Large intestine (tissue), 3 donors: ENCODE data around the gene RNF40. TPM values are rescaled to one million over a fixed set of nuclear protein-coding genes. Genes with fewer than 3 reads are reported as not detected.

ENCODE experiments used
- DNase-seq, 2 donors: peaks; one replicate each; pipeline versions ENCODE4 v3.0.0 to v3.0.0-alpha.2; 2013
- H3K27ac ChIP-seq: one replicate; pipeline ENCODE4 v1.5.1; 2013; ENCODE audit warnings: low read length
- H3K27me3 ChIP-seq: 2 replicates; pipeline ENCODE4 v1.6.1; 2013; ENCODE audit warnings: low read length; ENCODE audit not compliant: control insufficient read depth, insufficient read depth
- H3K36me3 ChIP-seq: 2 replicates; pipeline ENCODE4 v1.6.1; 2013; ENCODE audit warnings: low read length; ENCODE audit not compliant: control insufficient read depth, insufficient read depth
- H3K4me1 ChIP-seq: one replicate; pipeline ENCODE4 v1.6.1; 2013; ENCODE audit warnings: low read length; ENCODE audit not compliant: control insufficient read depth, insufficient read depth
- H3K4me3 ChIP-seq: one replicate; pipeline ENCODE4 v1.5.1; 2013; ENCODE audit warnings: low read length
- H3K9me3 ChIP-seq: one replicate; pipeline ENCODE4 v1.6.1; 2013; ENCODE audit warnings: mild to moderate bottlenecking, low read depth, low read length, moderate library complexity; ENCODE audit not compliant: control insufficient read depth
- WGBS: methylation state at CpG from one replicate; pipeline ENCODE4 v1.1.5; 2013; ENCODE audit warnings: low lambda C conversion rate; ENCODE audit not compliant: insufficient coverage; 5-methylcytosine and 5-hydroxymethylcytosine counted together
- polyA plus RNA-seq: library from polyadenylated mRNA; unstranded; fragments of 120-200 nt; gene quantifications from one replicate; pipeline ENCODE4 v1.2.1, GENCODE V29; 2013

RNF40 gene
- polyA plus RNA-seq, 1 donor = 84.5 TPM

DNA sequence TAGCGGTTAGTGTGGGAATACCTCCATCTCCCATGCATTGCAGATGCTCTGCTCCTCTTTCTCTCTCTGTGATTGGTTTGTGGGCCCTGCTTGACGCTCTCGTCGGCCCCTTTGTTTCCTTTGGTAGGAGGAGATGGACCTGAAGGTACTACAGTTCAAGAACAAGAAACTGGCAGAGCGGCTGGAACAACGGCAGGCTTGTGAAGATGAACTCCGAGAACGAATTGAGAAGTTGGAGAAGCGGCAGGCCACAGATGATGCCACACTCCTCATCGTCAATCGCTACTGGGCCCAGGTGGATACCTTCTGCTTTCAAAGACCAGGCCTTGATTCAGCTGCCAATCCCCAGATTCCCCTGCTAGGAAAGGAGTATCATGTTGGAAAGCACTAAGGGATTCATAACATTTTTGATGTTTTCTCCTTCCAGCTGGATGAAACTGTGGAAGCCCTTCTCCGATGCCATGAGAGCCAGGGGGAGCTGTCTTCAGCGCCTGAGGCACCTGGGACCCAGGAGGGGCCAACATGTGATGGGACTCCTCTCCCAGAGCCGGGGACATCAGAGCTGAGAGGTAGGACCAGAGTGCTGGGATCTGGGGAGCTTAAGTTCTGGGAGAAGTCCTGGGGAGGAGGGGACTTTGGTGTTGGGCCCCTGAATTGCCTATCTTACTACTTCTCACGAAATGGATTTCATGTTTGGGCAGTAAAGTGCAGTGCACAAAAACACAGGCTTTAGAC, 1.0 kb downstream of the RNF40 start:
- H3K27ac ChIP-seq = no peak overlapping the region
- H3K4me1 ChIP-seq = peaks cover 13% of the 10 kb centered on the region
- H3K27me3 ChIP-seq = no peaks in the 10 kb centered on the region
- no CpG with 5 or more reads among the region's 15 CpGs for WGBS
- peaks cover 55% of the 10 kb centered on the region for H3K36me3 ChIP-seq
- no peaks in the 10 kb centered on the region for H3K9me3 ChIP-seq
- peak overlapping the region; percentile 98 for H3K4me3 ChIP-seq
- DNase-seq = no peak

DNA sequence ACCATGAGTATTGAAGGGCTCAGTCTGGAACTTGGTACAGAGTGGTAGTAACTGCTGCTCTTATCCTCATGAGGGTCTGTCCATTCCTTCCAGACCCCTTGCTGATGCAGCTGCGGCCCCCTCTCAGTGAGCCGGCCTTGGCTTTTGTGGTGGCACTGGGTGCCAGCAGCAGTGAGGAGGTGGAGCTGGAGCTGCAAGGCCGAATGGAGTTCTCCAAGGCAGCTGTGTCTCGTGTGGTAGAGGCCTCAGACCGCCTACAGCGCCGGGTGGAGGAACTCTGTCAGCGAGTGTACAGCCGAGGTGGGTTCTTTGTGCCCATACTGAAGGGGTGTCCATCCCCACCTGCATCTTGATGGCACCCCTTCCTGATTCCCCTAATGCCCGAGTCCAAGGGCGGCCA, 2.0 kb downstream of the RNF40 start:
- DNase-seq = no peak
- H3K4me3 ChIP-seq = no peak overlapping the region
- H3K27ac ChIP-seq = no peak overlapping the region
- H3K9me3 ChIP-seq = no peaks in the 10 kb centered on the region
- WGBS = no CpG with 5 or more reads among the region's 11 CpGs
- H3K36me3 ChIP-seq = peaks cover 61% of the 10 kb centered on the region
- H3K27me3 ChIP-seq = no peaks in the 10 kb centered on the region
- peaks cover 13% of the 10 kb centered on the region for H3K4me1 ChIP-seq

GRCh38 chr16:30764816-30765465, 2.8 kb downstream of the RNF40 start:
- Histone ChIP-seq H3K4me1 (peaks cover 13% of the 10 kb centered on the region), H3K27ac (no peak overlapping the region), H3K9me3 (no peaks in the 10 kb centered on the region), H3K4me3 (no peak overlapping the region), H3K36me3 (peaks cover 69% of the 10 kb centered on the region), H3K27me3 (no peaks in the 10 kb centered on the region)
- no CpG with 5 or more reads among the region's 12 CpGs for WGBS
- no peak for DNase-seq

DNA sequence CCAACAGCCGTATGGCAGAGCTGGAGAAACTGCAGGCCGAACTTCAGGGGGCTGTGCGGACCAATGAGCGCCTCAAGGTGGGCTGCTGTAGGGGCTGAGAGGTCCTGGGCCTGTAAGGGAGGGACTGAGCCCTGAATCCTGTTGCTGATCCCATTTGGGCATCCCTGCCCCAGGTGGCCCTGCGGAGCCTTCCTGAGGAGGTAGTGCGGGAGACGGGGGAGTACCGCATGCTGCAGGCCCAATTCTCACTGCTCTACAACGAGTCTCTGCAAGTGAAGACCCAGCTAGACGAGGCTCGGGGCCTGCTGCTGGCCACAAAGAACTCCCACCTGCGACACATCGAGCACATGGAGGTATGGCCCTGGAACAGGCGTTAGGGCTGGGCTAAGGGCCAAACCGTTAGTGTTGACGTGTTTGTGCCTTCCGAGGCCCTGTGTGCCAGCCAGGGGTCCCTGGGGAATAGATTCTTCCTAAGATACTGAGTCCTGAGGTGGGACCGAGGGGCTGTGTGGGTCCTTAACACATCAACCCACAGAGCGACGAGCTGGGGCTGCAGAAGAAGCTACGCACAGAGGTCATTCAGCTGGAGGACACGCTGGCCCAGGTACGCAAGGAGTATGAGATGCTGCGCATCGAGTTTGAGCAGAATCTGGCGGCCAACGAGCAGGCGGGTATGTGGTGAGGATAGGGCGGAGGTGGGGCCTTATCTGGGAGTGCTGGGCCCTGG, 4.2 kb downstream of the RNF40 start:
- no peaks in the 10 kb centered on the region for H3K9me3 ChIP-seq
- no CpG with 5 or more reads among the region's 29 CpGs for WGBS
- H3K27me3 ChIP-seq = no peaks in the 10 kb centered on the region
- peaks cover 81% of the 10 kb centered on the region for H3K36me3 ChIP-seq
- no peak overlapping the region for H3K4me3 ChIP-seq
- peaks cover 9% of the 10 kb centered on the region for H3K4me1 ChIP-seq
- H3K27ac ChIP-seq = no peak overlapping the region
- DNase-seq = no peak

- H3K36me3 ChIP-seq = peaks cover 87% of the 10 kb centered on the region
- WGBS = 100% methylated on average over 1 of the region's 4 CpGs
These were observed 4.8 kb downstream of the RNF40 start for GRCh38 chr16:30766933-30767284.

GRCh38 chr16:30767767-30768465, 5.8 kb downstream of the RNF40 start:
- Histone ChIP-seq H3K36me3 (peaks cover 94% of the 10 kb centered on the region), H3K4me1 (peaks cover 6% of the 10 kb centered on the region), H3K9me3 (no peaks in the 10 kb centered on the region), H3K27ac (no peak overlapping the region), H3K27me3 (no peaks in the 10 kb centered on the region), H3K4me3 (no peak overlapping the region)
- no CpG with 5 or more reads among the region's 18 CpGs for whole genome bisulfite sequencing
- DNase-seq = no peak

More at GRCh38 chr16:30766933-30767284, 4.8 kb downstream of the RNF40 start:
- Histone ChIP-seq H3K27me3 (no peaks in the 10 kb centered on the region), H3K4me1 (peaks cover 9% of the 10 kb centered on the region), H3K9me3 (no peaks in the 10 kb centered on the region), H3K4me3 (no peak overlapping the region), H3K27ac (no peak overlapping the region)
- no peak for DNase-seq

DNA sequence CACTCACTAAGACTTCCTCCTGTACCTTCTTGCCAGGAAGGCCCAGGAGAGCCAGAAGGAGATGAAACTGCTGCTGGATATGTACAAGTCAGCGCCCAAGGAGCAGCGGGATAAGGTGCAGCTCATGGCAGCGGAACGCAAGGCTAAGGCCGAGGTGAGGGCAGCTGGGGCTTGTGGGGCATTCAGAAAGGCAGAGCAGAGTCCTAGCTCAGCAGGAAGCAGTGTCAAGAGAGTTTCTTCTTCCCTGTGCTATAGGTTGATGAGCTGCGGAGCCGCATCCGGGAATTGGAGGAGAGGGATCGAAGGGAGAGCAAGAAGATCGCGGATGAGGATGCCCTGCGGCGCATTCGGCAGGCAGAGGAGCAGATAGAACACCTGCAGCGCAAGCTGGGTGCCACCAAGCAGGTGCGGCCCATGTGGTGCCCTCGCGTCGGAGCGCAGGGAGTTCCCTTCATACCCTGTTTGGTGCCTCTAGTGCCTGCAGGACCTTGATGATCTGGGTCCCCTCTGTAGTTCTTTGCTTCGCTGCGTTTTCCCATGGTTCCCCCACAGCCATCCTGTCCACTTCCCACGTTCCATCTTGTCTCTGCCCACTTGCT, 6.6 kb downstream of the RNF40 start:
- Histone ChIP-seq H3K4me3 (no peak overlapping the region), H3K4me1 (no peaks in the 10 kb centered on the region), H3K9me3 (no peaks in the 10 kb centered on the region), H3K36me3 (peaks cover 94% of the 10 kb centered on the region), H3K27ac (no peak overlapping the region), H3K27me3 (no peaks in the 10 kb centered on the region)
- WGBS = no CpG with 5 or more reads among the region's 23 CpGs
- no peak for DNase-seq

DNA sequence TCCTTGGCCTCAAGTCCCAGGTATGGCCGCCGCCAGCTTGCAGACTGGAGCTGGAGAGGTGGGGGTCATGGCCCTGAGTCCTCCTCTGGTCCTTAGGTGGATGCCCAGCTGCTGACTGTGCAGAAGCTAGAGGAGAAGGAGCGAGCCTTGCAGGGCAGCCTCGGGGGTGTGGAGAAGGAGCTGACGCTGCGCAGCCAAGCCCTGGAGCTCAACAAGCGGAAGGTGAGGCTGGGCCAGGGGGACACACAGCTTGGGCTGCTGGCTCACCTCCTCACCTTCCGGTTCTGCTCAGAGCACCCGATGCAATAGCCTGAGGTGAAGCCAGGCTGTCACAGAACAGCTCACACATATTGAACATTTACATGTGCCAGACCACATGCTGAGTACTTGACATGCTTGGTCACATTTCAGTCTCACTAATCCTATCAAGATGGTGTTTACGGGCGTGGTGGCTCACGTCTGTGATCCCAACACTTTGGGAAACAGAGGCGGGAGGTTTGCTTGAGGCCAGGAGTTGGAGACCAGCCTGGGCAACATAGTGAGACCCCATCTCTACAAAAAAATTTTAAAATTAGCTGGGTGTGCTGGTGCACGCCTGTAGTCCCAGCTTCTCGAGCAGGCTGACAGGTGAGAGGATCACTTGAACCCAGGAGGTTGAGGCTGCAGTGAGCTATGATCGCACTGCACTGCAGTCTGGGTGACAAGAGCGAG, 7.4 kb downstream of the RNF40 start:
- Histone ChIP-seq H3K36me3 (peaks cover 89% of the 10 kb centered on the region), H3K27me3 (no peaks in the 10 kb centered on the region), H3K4me1 (no peaks in the 10 kb centered on the region), H3K27ac (no peak overlapping the region), H3K9me3 (no peaks in the 10 kb centered on the region), H3K4me3 (no peak overlapping the region)
- WGBS = no CpG with 5 or more reads among the region's 17 CpGs
- DNase-seq = no peak

DNA sequence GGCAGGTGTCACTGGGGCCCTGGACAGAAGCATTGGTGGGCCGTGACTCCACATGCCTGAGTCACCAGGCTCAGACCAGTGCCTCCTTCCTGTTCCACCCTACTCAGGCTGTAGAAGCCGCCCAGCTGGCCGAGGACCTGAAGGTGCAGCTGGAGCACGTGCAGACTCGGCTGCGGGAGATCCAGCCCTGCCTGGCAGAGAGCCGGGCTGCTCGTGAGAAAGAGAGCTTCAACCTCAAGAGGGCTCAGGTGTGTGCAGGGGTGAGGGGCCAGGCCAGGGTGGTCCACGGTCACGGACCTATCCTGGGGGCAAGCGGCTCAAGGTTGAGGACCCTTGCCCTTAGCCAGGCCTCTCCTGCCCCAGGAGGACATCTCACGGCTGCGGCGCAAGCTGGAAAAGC, 9.6 kb downstream of the RNF40 start:
- Histone ChIP-seq H3K27ac (no peak overlapping the region), H3K4me3 (no peak overlapping the region), H3K36me3 (peaks cover 67% of the 10 kb centered on the region), H3K9me3 (no peaks in the 10 kb centered on the region), H3K27me3 (no peaks in the 10 kb centered on the region), H3K4me1 (peaks cover 4% of the 10 kb centered on the region)
- DNase-seq = no peak
- WGBS = no CpG with 5 or more reads among the region's 14 CpGs
